SK-N-SH treated with all-trans-retinoic acid at 6 μM for 48 hours (cell line): Measurements from ENCODE around the gene EP400.

Experiments used
- ATAC-seq: fragments of 200-7000 bp; cut with Tn5 transposase; 3 replicates; pipeline ENCODE4 v1.9.1; 2020; ENCODE audit warnings: mild to moderate bottlenecking, moderate library complexity
- BACH2 ChIP-seq: fragments of 250-450 bp; sonication (Bioruptor Pico); IDR thresholded peaks from 2 replicates; pipeline ENCODE4 v1.9.0; 2021; ENCODE audit warnings: mild to moderate bottlenecking, borderline replicate concordance
- CSDC2 ChIP-seq: fragments of 250-450 bp; sonication (Bioruptor Pico); IDR thresholded peaks from 2 replicates; pipeline ENCODE4 v1.5.0; 2020; ENCODE audit warnings: mild to moderate bottlenecking, moderate library complexity
- ESRRG ChIP-seq: fragments of 250-450 bp; sonication (Bioruptor Pico); IDR thresholded peaks from 2 replicates; pipeline ENCODE4 v1.6.1; 2021; ENCODE audit warnings: mild to moderate bottlenecking
- GLIS3 ChIP-seq: fragments of 250-450 bp; sonication (Bioruptor Pico); IDR thresholded peaks from 2 replicates; pipeline ENCODE4 v1.5.0; 2020; ENCODE audit warnings: mild to moderate bottlenecking, moderate library complexity
- ISL1 ChIP-seq: fragments of 250-450 bp; sonication (Bioruptor Pico); IDR thresholded peaks from 2 replicates; pipeline ENCODE4 v2.1.2; 2022; ENCODE audit warnings: mild to moderate bottlenecking, moderate library complexity
- OSR1 ChIP-seq: fragments of 250-450 bp; sonication (Bioruptor Pico); IDR thresholded peaks from 2 replicates; pipeline ENCODE4 v1.8.0; 2022; ENCODE audit warnings: moderate library complexity, mild to moderate bottlenecking, inconsistent platforms
- PPARA ChIP-seq: fragments of 250-450 bp; sonication (Bioruptor Pico); IDR thresholded peaks from 2 replicates; pipeline ENCODE4 v1.5.0; 2020; ENCODE audit warnings: mild to moderate bottlenecking, borderline replicate concordance
- RARB ChIP-seq: fragments of 250-450 bp; sonication (Bioruptor Pico); IDR thresholded peaks from 2 replicates; pipeline ENCODE4 v1.8.0; 2021; ENCODE audit warnings: mild to moderate bottlenecking, moderate library complexity
- SNAI2 ChIP-seq: fragments of 250-450 bp; sonication (Bioruptor Pico); IDR thresholded peaks from 2 replicates; pipeline ENCODE4 v1.5.0; 2020; ENCODE audit warnings: mild to moderate bottlenecking, moderate library complexity
- ZFP3 ChIP-seq: fragments of 250-450 bp; sonication (Bioruptor Pico); IDR thresholded peaks from 2 replicates; pipeline ENCODE4 v1.5.0; 2020; ENCODE audit warnings: mild to moderate bottlenecking, moderate library complexity
- ZFP30 ChIP-seq: fragments of 450-650 bp; formaldehyde crosslinking; IDR thresholded peaks from 2 replicates; pipeline ENCODE4 v1.5.0; 2022; ENCODE audit warnings: mild to moderate bottlenecking, moderate library complexity
- ZNF565 ChIP-seq: fragments of 450-650 bp; formaldehyde crosslinking; conservative IDR thresholded peaks from 2 replicates; pipeline ENCODE4 v1.5.0; 2020; ENCODE audit warnings: low read depth, mild to moderate bottlenecking, moderate library complexity
- ZNF70 ChIP-seq: fragments of 450-650 bp; formaldehyde crosslinking; IDR thresholded peaks from 2 replicates; pipeline ENCODE4 v1.5.0; 2020; ENCODE audit warnings: mild to moderate bottlenecking, moderate library complexity
- ZNF8 ChIP-seq: fragments of 450-650 bp; formaldehyde crosslinking; IDR thresholded peaks from 2 replicates; pipeline ENCODE4 v1.5.0; 2020; ENCODE audit warnings: mild to moderate bottlenecking, moderate library complexity
- TF ChIP-seq, protein P1 (sequence below): fragments of 250-450 bp; sonication (Bioruptor Pico); IDR thresholded peaks from 2 replicates; pipeline ENCODE4 v1.5.0; 2020; ENCODE audit warnings: mild to moderate bottlenecking, moderate library complexity
- TF ChIP-seq, protein P2 (sequence below): fragments of 250-450 bp; sonication (Bioruptor Pico); IDR thresholded peaks from 2 replicates; pipeline ENCODE4 v1.8.0; 2021; ENCODE audit warnings: low read depth, mild to moderate bottlenecking, moderate library complexity, borderline replicate concordance
- TF ChIP-seq, protein P3 (sequence below): fragments of 250-450 bp; sonication (Bioruptor Pico); IDR thresholded peaks from 2 replicates; pipeline ENCODE4 v1.5.1; 2021; ENCODE audit warnings: mild to moderate bottlenecking, moderate library complexity
- TF ChIP-seq, protein P4 (sequence below): fragments of 250-450 bp; sonication (Bioruptor Pico); IDR thresholded peaks from 2 replicates; pipeline ENCODE4 v1.8.0; 2020; ENCODE audit warnings: mild to moderate bottlenecking, moderate library complexity, borderline replicate concordance

Gene EP400

DNA sequence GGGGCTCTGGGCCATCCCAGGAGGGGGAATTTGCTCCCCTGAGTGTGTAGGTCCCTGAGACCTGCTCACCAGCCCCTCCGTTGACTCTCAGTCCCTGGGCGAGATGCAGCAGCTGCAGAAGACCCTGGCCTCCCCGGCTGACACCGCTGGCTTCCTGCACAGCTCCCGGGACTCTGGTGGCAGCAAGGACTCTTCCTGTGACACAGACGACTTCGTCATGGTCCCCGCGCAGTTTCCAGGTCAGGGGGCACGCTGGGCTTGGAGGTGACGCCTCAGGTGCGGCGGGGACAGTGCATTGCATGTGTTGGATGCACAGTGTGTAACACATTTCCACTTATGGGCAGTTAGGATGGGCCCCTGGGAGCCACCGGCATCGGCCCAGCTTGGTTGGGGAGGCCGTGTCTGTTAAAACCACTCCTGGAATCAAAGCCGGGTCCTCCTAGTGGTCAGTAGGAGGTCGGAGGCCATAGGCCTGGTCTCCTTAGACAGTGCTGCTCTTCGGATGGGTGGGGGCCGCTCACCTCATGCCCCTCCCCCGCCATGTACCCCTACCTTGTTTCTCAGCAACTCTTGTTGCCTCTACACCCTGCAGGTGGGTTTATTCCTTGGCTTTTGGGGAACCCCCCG, 37.8 kb upstream of the EP400 start:
- TF ChIP-seq RARB (CRISPR knock-in tag) (no peak), ESRRG (no peak), ZNF8 (CRISPR knock-in tag) (no peak), CSDC2 (no peak), ZFP3 (CRISPR knock-in tag) (no peak), ZNF565 (CRISPR knock-in tag) (no peak), ZFP30 (CRISPR knock-in tag) (no peak), ISL1 (CRISPR knock-in tag) (no peak), GLIS3 (no peak), PPARA (CRISPR knock-in tag) (no peak), OSR1 (CRISPR knock-in tag) (no peak), SNAI2 (CRISPR knock-in tag) (no peak), BACH2 (CRISPR knock-in tag) (no peak)
- TF ChIP-seq, protein P1, sequence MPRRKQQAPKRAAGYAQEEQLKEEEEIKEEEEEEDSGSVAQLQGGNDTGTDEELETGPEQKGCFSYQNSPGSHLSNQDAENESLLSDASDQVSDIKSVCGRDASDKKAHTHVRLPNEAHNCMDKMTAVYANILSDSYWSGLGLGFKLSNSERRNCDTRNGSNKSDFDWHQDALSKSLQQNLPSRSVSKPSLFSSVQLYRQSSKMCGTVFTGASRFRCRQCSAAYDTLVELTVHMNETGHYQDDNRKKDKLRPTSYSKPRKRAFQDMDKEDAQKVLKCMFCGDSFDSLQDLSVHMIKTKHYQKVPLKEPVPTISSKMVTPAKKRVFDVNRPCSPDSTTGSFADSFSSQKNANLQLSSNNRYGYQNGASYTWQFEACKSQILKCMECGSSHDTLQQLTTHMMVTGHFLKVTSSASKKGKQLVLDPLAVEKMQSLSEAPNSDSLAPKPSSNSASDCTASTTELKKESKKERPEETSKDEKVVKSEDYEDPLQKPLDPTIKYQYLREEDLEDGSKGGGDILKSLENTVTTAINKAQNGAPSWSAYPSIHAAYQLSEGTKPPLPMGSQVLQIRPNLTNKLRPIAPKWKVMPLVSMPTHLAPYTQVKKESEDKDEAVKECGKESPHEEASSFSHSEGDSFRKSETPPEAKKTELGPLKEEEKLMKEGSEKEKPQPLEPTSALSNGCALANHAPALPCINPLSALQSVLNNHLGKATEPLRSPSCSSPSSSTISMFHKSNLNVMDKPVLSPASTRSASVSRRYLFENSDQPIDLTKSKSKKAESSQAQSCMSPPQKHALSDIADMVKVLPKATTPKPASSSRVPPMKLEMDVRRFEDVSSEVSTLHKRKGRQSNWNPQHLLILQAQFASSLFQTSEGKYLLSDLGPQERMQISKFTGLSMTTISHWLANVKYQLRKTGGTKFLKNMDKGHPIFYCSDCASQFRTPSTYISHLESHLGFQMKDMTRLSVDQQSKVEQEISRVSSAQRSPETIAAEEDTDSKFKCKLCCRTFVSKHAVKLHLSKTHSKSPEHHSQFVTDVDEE (CRISPR knock-in tag) = no peak
- TF ChIP-seq, protein P2, sequence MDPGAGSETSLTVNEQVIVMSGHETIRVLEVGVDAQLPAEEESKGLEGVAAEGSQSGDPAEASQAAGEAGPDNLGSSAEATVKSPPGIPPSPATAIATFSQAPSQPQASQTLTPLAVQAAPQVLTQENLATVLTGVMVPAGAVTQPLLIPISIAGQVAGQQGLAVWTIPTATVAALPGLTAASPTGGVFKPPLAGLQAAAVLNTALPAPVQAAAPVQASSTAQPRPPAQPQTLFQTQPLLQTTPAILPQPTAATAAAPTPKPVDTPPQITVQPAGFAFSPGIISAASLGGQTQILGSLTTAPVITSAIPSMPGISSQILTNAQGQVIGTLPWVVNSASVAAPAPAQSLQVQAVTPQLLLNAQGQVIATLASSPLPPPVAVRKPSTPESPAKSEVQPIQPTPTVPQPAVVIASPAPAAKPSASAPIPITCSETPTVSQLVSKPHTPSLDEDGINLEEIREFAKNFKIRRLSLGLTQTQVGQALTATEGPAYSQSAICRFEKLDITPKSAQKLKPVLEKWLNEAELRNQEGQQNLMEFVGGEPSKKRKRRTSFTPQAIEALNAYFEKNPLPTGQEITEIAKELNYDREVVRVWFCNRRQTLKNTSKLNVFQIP = no peak
- TF ChIP-seq, protein P3, sequence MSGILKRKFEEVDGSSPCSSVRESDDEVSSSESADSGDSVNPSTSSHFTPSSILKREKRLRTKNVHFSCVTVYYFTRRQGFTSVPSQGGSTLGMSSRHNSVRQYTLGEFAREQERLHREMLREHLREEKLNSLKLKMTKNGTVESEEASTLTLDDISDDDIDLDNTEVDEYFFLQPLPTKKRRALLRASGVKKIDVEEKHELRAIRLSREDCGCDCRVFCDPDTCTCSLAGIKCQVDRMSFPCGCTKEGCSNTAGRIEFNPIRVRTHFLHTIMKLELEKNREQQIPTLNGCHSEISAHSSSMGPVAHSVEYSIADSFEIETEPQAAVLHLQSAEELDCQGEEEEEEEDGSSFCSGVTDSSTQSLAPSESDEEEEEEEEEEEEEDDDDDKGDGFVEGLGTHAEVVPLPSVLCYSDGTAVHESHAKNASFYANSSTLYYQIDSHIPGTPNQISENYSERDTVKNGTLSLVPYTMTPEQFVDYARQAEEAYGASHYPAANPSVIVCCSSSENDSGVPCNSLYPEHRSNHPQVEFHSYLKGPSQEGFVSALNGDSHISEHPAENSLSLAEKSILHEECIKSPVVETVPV = no peak
- TF ChIP-seq, protein P4, sequence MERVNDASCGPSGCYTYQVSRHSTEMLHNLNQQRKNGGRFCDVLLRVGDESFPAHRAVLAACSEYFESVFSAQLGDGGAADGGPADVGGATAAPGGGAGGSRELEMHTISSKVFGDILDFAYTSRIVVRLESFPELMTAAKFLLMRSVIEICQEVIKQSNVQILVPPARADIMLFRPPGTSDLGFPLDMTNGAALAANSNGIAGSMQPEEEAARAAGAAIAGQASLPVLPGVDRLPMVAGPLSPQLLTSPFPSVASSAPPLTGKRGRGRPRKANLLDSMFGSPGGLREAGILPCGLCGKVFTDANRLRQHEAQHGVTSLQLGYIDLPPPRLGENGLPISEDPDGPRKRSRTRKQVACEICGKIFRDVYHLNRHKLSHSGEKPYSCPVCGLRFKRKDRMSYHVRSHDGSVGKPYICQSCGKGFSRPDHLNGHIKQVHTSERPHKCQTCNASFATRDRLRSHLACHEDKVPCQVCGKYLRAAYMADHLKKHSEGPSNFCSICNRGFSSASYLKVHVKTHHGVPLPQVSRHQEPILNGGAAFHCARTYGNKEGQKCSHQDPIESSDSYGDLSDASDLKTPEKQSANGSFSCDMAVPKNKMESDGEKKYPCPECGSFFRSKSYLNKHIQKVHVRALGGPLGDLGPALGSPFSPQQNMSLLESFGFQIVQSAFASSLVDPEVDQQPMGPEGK (CRISPR knock-in tag) = no peak

DNA sequence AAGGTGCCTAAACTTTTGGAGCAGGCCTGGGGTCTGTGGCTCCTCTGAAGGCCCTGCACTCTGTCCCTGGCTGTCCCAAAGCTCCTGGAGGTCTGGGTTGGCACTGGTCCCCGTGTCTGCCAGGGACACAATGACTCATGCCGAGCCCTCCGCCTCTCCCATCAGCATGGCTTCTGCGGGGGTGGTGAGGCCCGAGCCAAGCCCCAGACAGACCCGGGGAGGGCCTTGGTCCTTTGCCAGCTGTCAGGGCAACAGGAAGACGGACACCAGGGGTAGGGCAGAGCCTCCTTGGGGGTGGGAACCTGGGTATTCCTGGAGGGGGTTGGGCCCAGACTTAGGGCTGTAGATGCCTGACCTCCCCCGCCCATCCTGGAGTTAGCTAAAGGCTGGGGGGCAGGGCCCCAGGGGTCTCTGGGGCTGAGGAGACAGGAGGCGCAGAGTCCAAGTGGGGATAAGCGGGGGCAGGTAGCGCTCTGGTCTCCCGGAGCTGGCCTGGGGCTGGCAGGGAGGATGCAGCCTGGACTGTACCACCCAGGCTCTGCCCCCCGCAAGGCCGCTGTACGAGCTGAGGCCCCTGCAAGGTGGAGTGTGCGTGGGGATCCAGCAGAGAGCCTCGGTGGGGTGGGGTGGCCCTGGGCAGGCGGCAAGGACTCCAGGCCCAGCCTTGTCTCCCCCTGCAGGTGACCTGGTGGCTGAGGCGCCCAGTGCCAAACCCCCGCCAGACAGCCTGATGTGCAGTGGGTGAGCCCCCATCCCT, 37.0 kb upstream of the EP400 start:
- TF ChIP-seq GLIS3 = no peak
- TF ChIP-seq, protein P4 (CRISPR knock-in tag) = peak; percentile 50; the same call in 1 of the 2 replicates
- TF ChIP-seq ZNF70 (CRISPR knock-in tag) = no peak
- ATAC-seq = peak; percentile 80

More for the DNA sequence above, 37.8 kb upstream of the EP400 start:
- peak; percentile 34 for ATAC-seq

DNA sequence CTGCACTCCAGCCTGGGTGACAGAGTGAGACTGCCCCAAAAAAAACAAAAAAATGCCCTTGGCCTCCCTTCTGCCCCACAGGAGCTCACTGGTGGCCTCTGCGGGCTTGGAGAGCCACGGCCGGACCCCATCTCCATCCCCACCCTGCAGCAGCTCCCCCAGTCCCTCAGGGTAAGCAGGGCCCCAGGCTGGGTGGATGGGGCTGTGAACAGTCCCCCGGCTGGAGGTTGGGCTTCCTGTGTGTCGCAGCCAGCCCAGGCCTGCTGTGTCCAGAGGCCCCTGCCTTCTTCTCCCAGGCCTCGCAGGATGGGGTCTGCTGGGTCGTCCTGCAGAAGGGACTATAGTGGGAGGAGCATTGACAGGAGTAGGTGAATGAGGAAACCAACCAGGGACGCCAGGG, 36.1 kb upstream of the EP400 start:
- no peak for ATAC-seq
- no peak for TF ChIP-seq CSDC2
- no peak for TF ChIP-seq ISL1 (CRISPR knock-in tag)
